ENCODE results near the gene PRCC. TPM values are rescaled to one million over a fixed set of nuclear protein-coding genes. Genes with fewer than 3 reads are reported as not detected.

The PRCC gene
- total and polyA plus RNA-seq, 7 experiments from 2014 or later, result 40.9 to 88.9 (median 60.8) TPM

DNA sequence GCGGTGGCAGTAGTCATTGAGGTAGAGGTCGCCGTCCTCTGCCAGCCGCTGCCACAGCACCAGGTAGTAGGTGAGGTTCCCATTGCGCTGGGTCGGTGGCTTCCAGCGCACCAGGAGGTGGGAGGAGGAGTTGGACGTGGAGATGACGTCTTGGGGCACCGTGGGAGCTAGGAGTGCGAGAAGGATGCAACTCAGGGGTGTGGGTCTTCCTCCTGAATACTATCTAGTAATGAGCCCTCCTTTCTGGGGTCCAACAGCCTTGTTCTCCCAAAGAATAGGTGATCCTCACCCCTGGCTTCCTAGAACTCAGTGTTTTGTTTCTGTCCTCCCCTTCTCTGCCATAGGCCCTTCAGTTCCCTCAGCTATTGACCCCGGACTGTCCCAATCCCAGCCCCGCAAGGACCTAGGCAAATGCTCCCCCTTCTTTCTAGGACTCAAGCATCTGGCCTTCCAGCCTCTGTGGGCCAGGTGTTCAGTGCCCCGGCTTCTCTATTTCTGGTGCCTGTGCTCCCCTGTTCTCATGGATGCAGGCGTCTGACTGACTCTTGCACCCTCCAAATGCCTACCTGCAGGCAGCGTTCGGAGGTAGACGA lies 78.7 kb downstream of the PRCC start:
- ChIA-PET POLR2A (no interaction called here), CTCF (interaction anchor here (0.6 to 1.2 kb wide), 3 partner anchors 14 to 136 kb away, joined by 3 read pairs; no protein-coding TSS in a partner anchor)
- Histone ChIP-seq H3K36me3 (ENCODE audit: control insufficient read depth in 2 of 3, insufficient read depth in 3 of 3, low read length in 3 of 3) (no peaks in the 10 kb centered on the region), H3K27ac (ENCODE audit: low read depth, low read length) (no peak overlapping the region), H3K27me3 (ENCODE audit: control insufficient read depth in 2 of 2, insufficient read depth in 2 of 2, low read length in 2 of 2) (peaks cover 0 to 3% of the 10 kb centered on the region in 2 donors), H3K4me1 (ENCODE audit: control insufficient read depth in 2 of 2, insufficient read depth in 2 of 2, low read length in 2 of 2) (peaks cover 0 to 19% of the 10 kb centered on the region in 2 donors), H3K4me3 (ENCODE audit: low read length) (no peak overlapping the region), H3K9me3 (ENCODE audit: control insufficient read depth in 2 of 3, low read length in 3 of 3) (no peaks in the 10 kb centered on the region)
- DNase-seq (no peak), ATAC-seq (no peak)
- H3K4me3 Mint-ChIP-seq, result peak overlapping the region in 6 of 10 donors; percentile 18 to 82 (median 52)
- peaks cover 0 to 3% (median 0%) of the 10 kb centered on the region in 11 donors for H3K9me3 Mint-ChIP-seq
- H3K27me3 Mint-ChIP-seq, result peaks cover 27 to 56% (median 46%) of the 10 kb centered on the region in 5 donors
- H3K27ac Mint-ChIP-seq, result no peak overlapping the region
- intact Hi-C loops (cut with micrococcal nuclease), result no loop called here
- peaks cover 0 to 2% (median 0%) of the 10 kb centered on the region in 5 donors for H3K36me3 Mint-ChIP-seq
- H3K4me1 Mint-ChIP-seq, result peaks cover 10 to 43% (median 34%) of the 10 kb centered on the region in 7 donors

GRCh38 chr1:156846643-156847042 lies 79.3 kb downstream of the PRCC start:
- peaks cover 0 to 2% (median 0%) of the 10 kb centered on the region in 5 donors for H3K36me3 Mint-ChIP-seq
- Histone ChIP-seq H3K36me3 (ENCODE audit: control insufficient read depth in 2 of 3, insufficient read depth in 3 of 3, low read length in 3 of 3) (no peaks in the 10 kb centered on the region), H3K9me3 (ENCODE audit: control insufficient read depth in 2 of 3, low read length in 3 of 3) (no peaks in the 10 kb centered on the region), H3K4me3 (ENCODE audit: low read length) (no peak overlapping the region), H3K27me3 (ENCODE audit: control insufficient read depth in 2 of 2, insufficient read depth in 2 of 2, low read length in 2 of 2) (peaks cover 0 to 3% of the 10 kb centered on the region in 2 donors), H3K27ac (ENCODE audit: low read depth, low read length) (no peak overlapping the region), H3K4me1 (ENCODE audit: control insufficient read depth in 2 of 2, insufficient read depth in 2 of 2, low read length in 2 of 2) (peaks cover 0 to 19% of the 10 kb centered on the region in 2 donors)
- H3K27ac Mint-ChIP-seq, result no peak overlapping the region
- peak overlapping the region in 3 of 10 donors; percentile 51 to 61 (median 56) for H3K4me3 Mint-ChIP-seq
- ATAC-seq (no peak), DNase-seq (no peak)
- H3K4me1 Mint-ChIP-seq, result peaks cover 10 to 43% (median 34%) of the 10 kb centered on the region in 7 donors
- intact Hi-C loops (cut with micrococcal nuclease), result no loop called here
- POLR2A ChIA-PET, result no interaction called here
- peaks cover 0 to 3% (median 0%) of the 10 kb centered on the region in 11 donors for H3K9me3 Mint-ChIP-seq
- H3K27me3 Mint-ChIP-seq, result peaks cover 26 to 55% (median 45%) of the 10 kb centered on the region in 5 donors
- CTCF ChIA-PET, result interaction anchor here (0.6 to 4.4 kb wide), 4 partner anchors 9 to 136 kb away, joined by 3 to 22 read pairs (median 3); no protein-coding TSS in a partner anchor

- Mint-ChIP-seq H3K4me1 (peaks cover 10 to 43% (median 34%) of the 10 kb centered on the region in 7 donors), H3K27me3 (peaks cover 15 to 47% (median 33%) of the 10 kb centered on the region in 5 donors), H3K4me3 (peak overlapping the region; percentile 2 to 80 (median 65)), H3K36me3 (peaks cover 0 to 2% (median 0%) of the 10 kb centered on the region in 5 donors), H3K27ac (peak overlapping the region in 6 of 9 donors; percentile 44 to 86 (median 70)), H3K9me3 (peaks cover 0 to 3% (median 0%) of the 10 kb centered on the region in 11 donors)
- Histone ChIP-seq H3K9me3 (ENCODE audit: control insufficient read depth in 2 of 3, low read length in 3 of 3) (no peaks in the 10 kb centered on the region), H3K27me3 (ENCODE audit: control insufficient read depth in 2 of 2, insufficient read depth in 2 of 2, low read length in 2 of 2) (peaks cover 0 to 3% of the 10 kb centered on the region in 2 donors), H3K4me3 (ENCODE audit: low read length) (peak overlapping the region; percentile 31), H3K36me3 (ENCODE audit: control insufficient read depth in 2 of 3, insufficient read depth in 3 of 3, low read length in 3 of 3) (no peaks in the 10 kb centered on the region), H3K27ac (ENCODE audit: low read depth, low read length) (no peak overlapping the region), H3K4me1 (ENCODE audit: control insufficient read depth in 2 of 2, insufficient read depth in 2 of 2, low read length in 2 of 2) (peaks cover 0 to 19% of the 10 kb centered on the region in 2 donors)
- ChIA-PET POLR2A (interaction anchor here (0.9 to 1.7 kb wide), 5 partner anchors 9 to 91 kb away, joined by 3 to 6 read pairs (median 5); partner anchors contain the start of gene NTRK1), CTCF (interaction anchor here (0.7 to 4.4 kb wide), 4 partner anchors 9 to 35 kb away, joined by 3 to 24 read pairs (median 13); partner anchors contain the start of genes INSRR and NTRK1)
- ATAC-seq, result no peak
- intact Hi-C loops (cut with micrococcal nuclease), result loop anchor here (1.0 to 2.0 kb wide), 2 partner anchors 15 to 32 kb away; partner anchors contain the start of gene SH2D2A (in 1 of the 2)
- no peak for DNase-seq
Observed at GRCh38 chr1:156847591-156848460, 80.5 kb downstream of the PRCC start.

GRCh38 chr1:156848461-156849150 lies 81.3 kb downstream of the PRCC start:
- no peak overlapping the region for H3K27ac ChIP-seq (ENCODE audit: low read depth, low read length)
- POLR2A ChIA-PET, result interaction anchor here (0.6 to 1.7 kb wide), 6 partner anchors 9 to 92 kb away, joined by 3 to 6 read pairs (median 4); partner anchors contain the start of gene NTRK1

DNA sequence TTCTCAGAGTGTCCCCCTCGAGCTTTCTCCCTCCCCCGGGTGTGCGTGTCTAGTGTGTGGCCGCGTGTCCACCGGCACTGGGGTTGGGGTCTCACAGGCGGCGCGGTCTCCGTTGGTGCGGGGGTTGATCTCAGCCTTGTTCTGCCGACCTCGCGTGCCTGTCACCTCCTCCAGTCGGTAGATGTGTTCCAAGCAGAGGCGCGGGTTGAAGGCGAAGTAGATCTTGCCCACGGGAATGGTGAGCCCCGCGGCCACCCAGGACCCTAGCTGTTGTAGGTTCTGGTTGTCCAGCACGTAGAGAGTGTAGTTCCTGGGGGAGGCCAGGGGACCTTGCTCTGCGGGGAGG lies 81.8 kb downstream of the PRCC start:
- no peak overlapping the region for H3K27ac ChIP-seq (ENCODE audit: low read depth, low read length)
- Mint-ChIP-seq H3K27ac (peak overlapping the region in 7 of 9 donors; percentile 10 to 86 (median 58)), H3K4me3 (peak overlapping the region in 9 of 10 donors; percentile 53 to 80 (median 65))

More at GRCh38 chr1:156848461-156849150, 81.3 kb downstream of the PRCC start:
- Mint-ChIP-seq H3K4me3 (peak overlapping the region; percentile 57 to 80 (median 65)), H3K36me3 (peaks cover 0 to 2% (median 0%) of the 10 kb centered on the region in 5 donors), H3K4me1 (peaks cover 10 to 43% (median 34%) of the 10 kb centered on the region in 7 donors), H3K27ac (peak overlapping the region in 6 of 9 donors; percentile 44 to 86 (median 74)), H3K27me3 (peaks cover 8 to 43% (median 27%) of the 10 kb centered on the region in 5 donors), H3K9me3 (peaks cover 0 to 2% (median 0%) of the 10 kb centered on the region in 11 donors)
- ATAC-seq (peak; percentile 83), DNase-seq (peak; percentile 36 to 66 (median 60))
- peaks cover 0 to 3% of the 10 kb centered on the region in 2 donors for H3K27me3 ChIP-seq (ENCODE audit: control insufficient read depth in 2 of 2, insufficient read depth in 2 of 2, low read length in 2 of 2)
- intact Hi-C loops (cut with micrococcal nuclease), result loop anchor here (1.0 to 2.0 kb wide), 2 partner anchors 14 to 32 kb away; partner anchors contain the start of gene SH2D2A (in 1 of the 2)
- CTCF ChIA-PET, result interaction anchor here (0.6 to 4.4 kb wide), 7 partner anchors 8 to 756 kb away, joined by 3 to 24 read pairs (median 3); partner anchors contain the start of genes INSRR and NTRK1
- peak overlapping the region; percentile 47 for H3K4me3 ChIP-seq (ENCODE audit: low read length)
- H3K9me3 ChIP-seq (ENCODE audit: control insufficient read depth in 2 of 3, low read length in 3 of 3), result no peaks in the 10 kb centered on the region
- H3K36me3 ChIP-seq (ENCODE audit: control insufficient read depth in 2 of 3, insufficient read depth in 3 of 3, low read length in 3 of 3), result no peaks in the 10 kb centered on the region
- peaks cover 0 to 19% of the 10 kb centered on the region in 2 donors for H3K4me1 ChIP-seq (ENCODE audit: control insufficient read depth in 2 of 2, insufficient read depth in 2 of 2, low read length in 2 of 2)

More for the DNA sequence above, 81.8 kb downstream of the PRCC start:
- Histone ChIP-seq H3K27me3 (ENCODE audit: control insufficient read depth in 2 of 2, insufficient read depth in 2 of 2, low read length in 2 of 2) (peaks cover 0 to 3% of the 10 kb centered on the region in 2 donors), H3K36me3 (ENCODE audit: control insufficient read depth in 2 of 3, insufficient read depth in 3 of 3, low read length in 3 of 3) (no peaks in the 10 kb centered on the region), H3K4me3 (ENCODE audit: low read length) (peak overlapping the region; percentile 47), H3K4me1 (ENCODE audit: control insufficient read depth in 2 of 2, insufficient read depth in 2 of 2, low read length in 2 of 2) (peaks cover 0 to 19% of the 10 kb centered on the region in 2 donors), H3K9me3 (ENCODE audit: control insufficient read depth in 2 of 3, low read length in 3 of 3) (no peaks in the 10 kb centered on the region)
- ATAC-seq, result no peak
- intact Hi-C loops (cut with micrococcal nuclease), result loop anchor here in 1 of 2 donors (2.0 kb wide), 1 partner anchor 14 kb away; no protein-coding TSS in a partner anchor
- ChIA-PET CTCF (interaction anchor here (0.6 to 4.4 kb wide), 6 partner anchors 11 to 757 kb away, joined by 3 to 24 read pairs (median 4); partner anchors contain the start of genes INSRR and NTRK1), POLR2A (interaction anchor here (0.6 to 1.7 kb wide), 4 partner anchors 9 to 46 kb away, joined by 3 to 6 read pairs (median 5); partner anchors contain the start of gene NTRK1)
- peaks cover 10 to 39% (median 30%) of the 10 kb centered on the region in 7 donors for H3K4me1 Mint-ChIP-seq
- peaks cover 0 to under 1% (median 0%) of the 10 kb centered on the region in 5 donors for H3K36me3 Mint-ChIP-seq
- no peak for DNase-seq
- peaks cover 3 to 40% (median 22%) of the 10 kb centered on the region in 5 donors for H3K27me3 Mint-ChIP-seq
- peaks cover 0 to 2% (median 0%) of the 10 kb centered on the region in 11 donors for H3K9me3 Mint-ChIP-seq
